Vagina (tissue), 2 donors: ENCODE results near the gene GOLGA8S.
"Not testable (repeated sequence)": the region's sequence is repeated elsewhere in the genome, so short reads cannot be mapped to it uniquely, and the experiment has no call there.

ENCODE experiments used
- POLR2AphosphoS5 ChIP-seq, 2 donors: sonication (generic); formaldehyde crosslinking; IDR thresholded peaks; one replicate each; pipeline ENCODE4 v1.9.0; 2017; ENCODE audit warnings: antibody characterized with exemption in 2 of 2, mild to moderate bottlenecking in 2 of 2, low read depth in 1 of 2; ENCODE audit not compliant: insufficient read depth in 1 of 2
- TF ChIP-seq, protein P1 (sequence below), 3 experiments: fragments of 450-650 bp in 2 of 3; fragments of 200-600 bp in 1 of 3; sonication (generic) in 1 of 3; IDR thresholded peaks; one replicate each; pipeline ENCODE4 v1.5.1; 2017 to 2019; ENCODE audit warnings: antibody characterized with exemption in 3 of 3, mild to moderate bottlenecking in 2 of 3, moderate library complexity in 2 of 3

GRCh38 chr15:23305921-23306320 is 48.6 kb upstream of the GOLGA8S start:
- TF ChIP-seq, protein P1, sequence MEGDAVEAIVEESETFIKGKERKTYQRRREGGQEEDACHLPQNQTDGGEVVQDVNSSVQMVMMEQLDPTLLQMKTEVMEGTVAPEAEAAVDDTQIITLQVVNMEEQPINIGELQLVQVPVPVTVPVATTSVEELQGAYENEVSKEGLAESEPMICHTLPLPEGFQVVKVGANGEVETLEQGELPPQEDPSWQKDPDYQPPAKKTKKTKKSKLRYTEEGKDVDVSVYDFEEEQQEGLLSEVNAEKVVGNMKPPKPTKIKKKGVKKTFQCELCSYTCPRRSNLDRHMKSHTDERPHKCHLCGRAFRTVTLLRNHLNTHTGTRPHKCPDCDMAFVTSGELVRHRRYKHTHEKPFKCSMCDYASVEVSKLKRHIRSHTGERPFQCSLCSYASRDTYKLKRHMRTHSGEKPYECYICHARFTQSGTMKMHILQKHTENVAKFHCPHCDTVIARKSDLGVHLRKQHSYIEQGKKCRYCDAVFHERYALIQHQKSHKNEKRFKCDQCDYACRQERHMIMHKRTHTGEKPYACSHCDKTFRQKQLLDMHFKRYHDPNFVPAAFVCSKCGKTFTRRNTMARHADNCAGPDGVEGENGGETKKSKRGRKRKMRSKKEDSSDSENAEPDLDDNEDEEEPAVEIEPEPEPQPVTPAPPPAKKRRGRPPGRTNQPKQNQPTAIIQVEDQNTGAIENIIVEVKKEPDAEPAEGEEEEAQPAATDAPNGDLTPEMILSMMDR (IDR thresholded peaks at IDR 0.05): not testable (repeated sequence)
- not testable (repeated sequence) for TF ChIP-seq POLR2AphosphoS5 (IDR thresholded peaks at IDR 0.05; ENCODE audit: insufficient read depth in 1 of 2, low read depth in 1 of 2)
